ENCODE measurements around the gene CCDC13. TPM values are rescaled to one million over a fixed set of nuclear protein-coding genes. Genes with fewer than 3 reads are reported as not detected.

CCDC13 gene
- total RNA-seq, 1 experiment from 2014 or later, result 2.3 TPM

GRCh38 chr3:42763021-42763420 is 10.0 kb downstream of the CCDC13 start:
- H3K9me2 ChIP-seq (ENCODE audit: insufficient read depth), result no peaks in the 10 kb centered on the region
- H2AFZ ChIP-seq (ENCODE audit: low read depth, low read length, poor library complexity, severe bottlenecking), result no peak overlapping the region
- intact Hi-C loops (cut with micrococcal nuclease), result no loop called here
- no peaks in the 10 kb centered on the region for H3K9me3 ChIP-seq (ENCODE audit: control insufficient read depth in 1 of 2, insufficient read depth in 1 of 2, low read depth in 1 of 2, low read length in 2 of 2)
- H3K4me2 ChIP-seq (ENCODE audit: low read length), result no peak overlapping the region
- H3K4me3 ChIP-seq (replicated peaks in 1 of 2; ENCODE audit: low read depth in 1 of 2, low read length in 2 of 2), result no peak overlapping the region
- no peaks in the 10 kb centered on the region for H4K20me1 ChIP-seq (ENCODE audit: insufficient read depth)
- no peaks in the 10 kb centered on the region for H3K79me2 ChIP-seq (ENCODE audit: insufficient read depth, low read length)
- BruUV-seq (replicated peaks), result no TSS peak
- ATAC-seq (no peak), DNase-seq (ENCODE audit: low read depth, low spot score) (no peak)
- CTCF ChIA-PET, result no interaction called here
- RAD21 ChIA-PET (ENCODE audit: low non-redundant PET in 1 of 2, low total read pairs in 2 of 2, uncharacterized antibody in 2 of 2, unreplicated experiment in 2 of 2), result no interaction called here
- no peak overlapping the region for H3K9ac ChIP-seq (ENCODE audit: low read length)
- POLR2A ChIA-PET, result no interaction called here
- no peak overlapping the region for H3K27ac ChIP-seq (ENCODE audit: low read depth, low read length)
- no peaks in the 10 kb centered on the region for H3K4me1 ChIP-seq (ENCODE audit: control insufficient read depth in 1 of 2, insufficient read depth in 2 of 2, low read length in 2 of 2)
- no peaks in the 10 kb centered on the region for H3K36me3 ChIP-seq (ENCODE audit: control insufficient read depth in 1 of 2, insufficient read depth in 2 of 2, low read length in 2 of 2)
- no peaks in the 10 kb centered on the region for H3K27me3 ChIP-seq (ENCODE audit: insufficient read depth, low read length)
- TF ChIP-seq, protein P1, sequence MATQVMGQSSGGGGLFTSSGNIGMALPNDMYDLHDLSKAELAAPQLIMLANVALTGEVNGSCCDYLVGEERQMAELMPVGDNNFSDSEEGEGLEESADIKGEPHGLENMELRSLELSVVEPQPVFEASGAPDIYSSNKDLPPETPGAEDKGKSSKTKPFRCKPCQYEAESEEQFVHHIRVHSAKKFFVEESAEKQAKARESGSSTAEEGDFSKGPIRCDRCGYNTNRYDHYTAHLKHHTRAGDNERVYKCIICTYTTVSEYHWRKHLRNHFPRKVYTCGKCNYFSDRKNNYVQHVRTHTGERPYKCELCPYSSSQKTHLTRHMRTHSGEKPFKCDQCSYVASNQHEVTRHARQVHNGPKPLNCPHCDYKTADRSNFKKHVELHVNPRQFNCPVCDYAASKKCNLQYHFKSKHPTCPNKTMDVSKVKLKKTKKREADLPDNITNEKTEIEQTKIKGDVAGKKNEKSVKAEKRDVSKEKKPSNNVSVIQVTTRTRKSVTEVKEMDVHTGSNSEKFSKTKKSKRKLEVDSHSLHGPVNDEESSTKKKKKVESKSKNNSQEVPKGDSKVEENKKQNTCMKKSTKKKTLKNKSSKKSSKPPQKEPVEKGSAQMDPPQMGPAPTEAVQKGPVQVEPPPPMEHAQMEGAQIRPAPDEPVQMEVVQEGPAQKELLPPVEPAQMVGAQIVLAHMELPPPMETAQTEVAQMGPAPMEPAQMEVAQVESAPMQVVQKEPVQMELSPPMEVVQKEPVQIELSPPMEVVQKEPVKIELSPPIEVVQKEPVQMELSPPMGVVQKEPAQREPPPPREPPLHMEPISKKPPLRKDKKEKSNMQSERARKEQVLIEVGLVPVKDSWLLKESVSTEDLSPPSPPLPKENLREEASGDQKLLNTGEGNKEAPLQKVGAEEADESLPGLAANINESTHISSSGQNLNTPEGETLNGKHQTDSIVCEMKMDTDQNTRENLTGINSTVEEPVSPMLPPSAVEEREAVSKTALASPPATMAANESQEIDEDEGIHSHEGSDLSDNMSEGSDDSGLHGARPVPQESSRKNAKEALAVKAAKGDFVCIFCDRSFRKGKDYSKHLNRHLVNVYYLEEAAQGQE (IDR thresholded peaks at IDR 0.05; ENCODE audit: low read depth), result no peak
- no peak for TF ChIP-seq SRF (IDR thresholded peaks at IDR 0.05; ENCODE audit: low read depth)
- TF ChIP-seq RAD21 (IDR thresholded peaks at IDR 0.05; ENCODE audit: low read depth), result no peak
- TF ChIP-seq SP1 (IDR thresholded peaks at IDR 0.05; ENCODE audit: low read depth), result no peak
- TF ChIP-seq CTCF (IDR thresholded peaks at IDR 0.05 in 2 of 3, conservative IDR thresholded peaks at IDR 0.05 in 1 of 3; ENCODE audit: borderline replicate concordance in 1 of 3, insufficient read depth in 1 of 3, low read depth in 2 of 3, low read length in 2 of 3), result no peak
- TF ChIP-seq FOSL1 (IDR thresholded peaks at IDR 0.05; ENCODE audit: low read depth), result no peak
- no peak for TF ChIP-seq POLR2A (IDR thresholded peaks at IDR 0.05; ENCODE audit: borderline replicate concordance, extremely low read depth, insufficient read depth, insufficient read length)
- no peak for TF ChIP-seq EZH2 (IDR thresholded peaks at IDR 0.05)
- TF ChIP-seq ATF3 (IDR thresholded peaks at IDR 0.05), result no peak
- TF ChIP-seq POLR2AphosphoS5 (IDR thresholded peaks at IDR 0.05; ENCODE audit: low read depth, low read length), result no peak
- no peak for TF ChIP-seq ZFX (IDR thresholded peaks at IDR 0.05)
- TF ChIP-seq, protein P2, sequence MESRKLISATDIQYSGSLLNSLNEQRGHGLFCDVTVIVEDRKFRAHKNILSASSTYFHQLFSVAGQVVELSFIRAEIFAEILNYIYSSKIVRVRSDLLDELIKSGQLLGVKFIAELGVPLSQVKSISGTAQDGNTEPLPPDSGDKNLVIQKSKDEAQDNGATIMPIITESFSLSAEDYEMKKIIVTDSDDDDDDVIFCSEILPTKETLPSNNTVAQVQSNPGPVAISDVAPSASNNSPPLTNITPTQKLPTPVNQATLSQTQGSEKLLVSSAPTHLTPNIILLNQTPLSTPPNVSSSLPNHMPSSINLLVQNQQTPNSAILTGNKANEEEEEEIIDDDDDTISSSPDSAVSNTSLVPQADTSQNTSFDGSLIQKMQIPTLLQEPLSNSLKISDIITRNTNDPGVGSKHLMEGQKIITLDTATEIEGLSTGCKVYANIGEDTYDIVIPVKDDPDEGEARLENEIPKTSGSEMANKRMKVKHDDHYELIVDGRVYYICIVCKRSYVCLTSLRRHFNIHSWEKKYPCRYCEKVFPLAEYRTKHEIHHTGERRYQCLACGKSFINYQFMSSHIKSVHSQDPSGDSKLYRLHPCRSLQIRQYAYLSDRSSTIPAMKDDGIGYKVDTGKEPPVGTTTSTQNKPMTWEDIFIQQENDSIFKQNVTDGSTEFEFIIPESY (IDR thresholded peaks at IDR 0.05; ENCODE audit: extremely low read depth, insufficient replicate concordance, low read length), result no peak

All from HCT116 (cell line).